Muscle of leg (tissue), 11 donors: ENCODE results near the gene GPS2. TPM values are rescaled to one million over a fixed set of nuclear protein-coding genes. Genes with fewer than 3 reads are reported as not detected.

ENCODE experiments used
- DNase-seq: peaks from one replicate; pipeline ENCODE4 v3.0.0; 2013
- H3K27ac ChIP-seq: one replicate; pipeline ENCODE4 v1.5.1; 2013; ENCODE audit warnings: mild to moderate bottlenecking, low read length, control low read depth
- H3K27me3 ChIP-seq: one replicate; pipeline ENCODE4 v1.6.1; 2013; ENCODE audit warnings: low read length; ENCODE audit not compliant: control insufficient read depth, insufficient read depth
- H3K36me3 ChIP-seq: one replicate; pipeline ENCODE4 v1.6.1; 2013; ENCODE audit warnings: low read length; ENCODE audit not compliant: control insufficient read depth, insufficient read depth
- H3K4me1 ChIP-seq: one replicate; pipeline ENCODE4 v1.6.1; 2013; ENCODE audit warnings: low read length; ENCODE audit not compliant: control insufficient read depth, insufficient read depth
- H3K4me3 ChIP-seq: one replicate; pipeline ENCODE4 v1.5.1; 2013; ENCODE audit warnings: low read length, control low read depth
- H3K9me3 ChIP-seq: replicated peaks from 2 replicates; pipeline ENCODE4 v1.6.1; 2013; ENCODE audit warnings: low read depth, low read length; ENCODE audit not compliant: control insufficient read depth
- WGBS: methylation state at CpG from one replicate; pipeline ENCODE4 v1.1.5; 2013; ENCODE audit warnings: missing lambda C conversion rate; ENCODE audit not compliant: insufficient coverage; 5-methylcytosine and 5-hydroxymethylcytosine counted together
- polyA plus RNA-seq, 8 donors: library from polyadenylated mRNA; unstranded; fragments of 120-200 nt; gene quantifications; one replicate each; pipeline versions ENCODE4 v1.2.1 to v1.2.3, GENCODE V29; 2013; ENCODE audit warnings: inconsistent platforms in 1 of 8, low replicate concordance in 1 of 8; ENCODE audit not compliant: insufficient read length in 8 of 8, insufficient read depth in 1 of 8
- total RNA-seq: library from RNA; stranded (reverse); fragments of 120-200 nt; gene quantifications from one replicate; pipeline ENCODE4 v1.2.4, GENCODE V29; 2013

Gene GPS2
- total and polyA plus RNA-seq, 9 donors: 34.7 to 65.9 (median 59.6) TPM

DNA sequence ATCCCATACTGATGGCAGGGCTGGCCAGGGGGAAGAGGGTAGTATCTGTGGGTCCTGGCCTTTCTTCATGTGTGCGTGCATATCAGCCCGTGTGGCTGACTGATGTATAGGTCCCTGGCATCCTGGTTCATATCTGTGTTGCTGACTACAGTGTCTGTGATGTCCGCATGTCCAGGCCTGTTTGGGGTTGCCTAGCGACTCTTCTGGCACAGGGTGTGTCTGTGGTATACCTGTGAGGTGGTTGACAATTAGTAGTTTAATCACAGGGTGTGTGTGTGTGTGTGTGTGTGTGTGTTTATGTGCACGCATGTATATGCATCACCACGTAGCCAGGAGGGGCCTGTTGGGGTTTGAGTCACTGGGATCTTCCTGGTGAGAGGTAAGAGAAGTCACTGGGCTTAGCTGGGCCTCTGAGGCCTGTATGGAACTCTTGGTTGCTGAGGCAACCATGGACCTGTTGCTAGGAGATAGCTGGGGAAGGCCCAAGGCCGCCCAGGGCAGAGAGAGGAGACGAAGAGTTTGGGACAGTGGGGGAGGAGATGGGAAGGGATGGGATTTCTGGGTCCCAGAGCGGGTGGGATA is 39.2 kb upstream of the GPS2 start:
- DNase-seq: peak; percentile 74
- no peak overlapping the region for H3K4me3 ChIP-seq
- H3K27me3 ChIP-seq: no peaks in the 10 kb centered on the region
- WGBS: 53% methylated on average over 7 of the region's 9 CpGs
- H3K4me1 ChIP-seq: peaks cover 58% of the 10 kb centered on the region
- H3K27ac ChIP-seq: peak overlapping the region; percentile 69
- H3K9me3 ChIP-seq: no peaks in the 10 kb centered on the region
- H3K36me3 ChIP-seq: no peaks in the 10 kb centered on the region

DNA sequence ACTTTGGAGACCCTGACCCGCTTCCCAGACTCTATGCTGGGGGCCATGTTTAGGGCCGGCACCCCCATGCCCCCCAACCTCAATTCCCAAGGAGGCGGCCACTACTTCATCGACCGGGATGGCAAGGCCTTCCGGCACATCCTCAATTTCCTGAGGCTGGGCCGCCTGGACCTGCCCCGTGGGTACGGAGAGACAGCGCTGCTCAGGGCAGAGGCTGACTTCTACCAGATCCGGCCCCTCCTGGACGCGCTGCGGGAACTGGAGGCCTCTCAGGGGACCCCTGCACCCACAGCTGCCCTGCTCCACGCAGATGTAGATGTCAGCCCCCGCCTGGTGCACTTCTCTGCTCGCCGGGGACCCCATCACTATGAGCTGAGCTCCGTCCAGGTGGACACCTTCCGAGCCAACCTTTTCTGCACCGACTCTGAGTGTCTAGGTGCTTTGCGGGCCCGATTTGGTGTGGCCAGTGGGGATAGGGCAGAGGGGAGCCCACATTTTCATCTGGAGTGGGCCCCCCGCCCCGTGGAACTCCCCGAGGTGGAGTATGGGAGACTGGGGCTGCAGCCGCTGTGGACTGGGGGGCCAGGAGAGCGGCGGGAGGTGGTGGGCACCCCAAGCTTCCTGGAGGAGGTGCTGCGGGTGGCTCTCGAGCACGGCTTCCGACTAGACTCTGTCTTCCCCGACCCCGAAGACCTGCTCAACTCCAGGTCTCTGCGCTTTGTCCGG is 37.9 kb upstream of the GPS2 start:
- peak overlapping the region; percentile 81 for H3K4me3 ChIP-seq
- H3K36me3 ChIP-seq: no peaks in the 10 kb centered on the region
- no peaks in the 10 kb centered on the region for H3K9me3 ChIP-seq
- 81% methylated on average over 25 of the region's 37 CpGs for whole genome bisulfite sequencing
- peak overlapping the region; percentile 98 for H3K27ac ChIP-seq
- no peaks in the 10 kb centered on the region for H3K27me3 ChIP-seq
- H3K4me1 ChIP-seq: peaks cover 69% of the 10 kb centered on the region
- peak; percentile 33 for DNase-seq

DNA sequence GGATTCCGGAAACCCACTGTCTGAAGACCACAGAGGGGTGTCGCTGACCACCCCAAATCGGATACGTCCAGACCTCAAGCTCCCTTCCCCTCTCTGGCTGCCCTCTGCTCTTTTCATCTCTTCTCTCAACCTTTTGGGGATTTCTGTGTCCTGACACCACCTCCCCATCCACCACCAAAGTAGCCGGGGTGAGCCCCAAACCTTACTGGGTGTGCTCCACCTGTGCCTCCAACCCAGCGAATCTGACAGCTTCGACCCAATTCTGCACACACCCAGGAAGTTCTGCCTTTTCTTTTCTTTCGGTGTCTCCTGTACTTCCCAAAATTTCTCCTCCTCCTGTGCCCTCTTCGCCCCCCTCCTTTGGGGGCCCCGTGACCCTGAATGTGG is 37.3 kb upstream of the GPS2 start:
- Histone ChIP-seq H3K27ac (peak overlapping the region; percentile 98), H3K4me1 (peaks cover 75% of the 10 kb centered on the region), H3K4me3 (peak overlapping the region; percentile 81), H3K27me3 (no peaks in the 10 kb centered on the region), H3K36me3 (no peaks in the 10 kb centered on the region), H3K9me3 (no peaks in the 10 kb centered on the region)
- 21% methylated on average over 10 of the region's 10 CpGs for WGBS
- DNase-seq: no peak

- Histone ChIP-seq H3K9me3 (no peaks in the 10 kb centered on the region), H3K4me1 (peaks cover 79% of the 10 kb centered on the region), H3K4me3 (peak within 1 kb of the TSS; percentile 81), H3K36me3 (no peaks in the 10 kb centered on the region), H3K27me3 (no peaks in the 10 kb centered on the region), H3K27ac (peak within 1 kb of the TSS; percentile 98)
- peak; percentile 95 for DNase-seq
- WGBS: under 1% methylated on average over 88 of the region's 91 CpGs
Measured at GRCh38 chr17:7351665-7352502, 36.7 kb upstream of the GPS2 start, which contains the start of gene KCTD11. KCTD11 (plus strand) TSS chr17:7352162.

DNA sequence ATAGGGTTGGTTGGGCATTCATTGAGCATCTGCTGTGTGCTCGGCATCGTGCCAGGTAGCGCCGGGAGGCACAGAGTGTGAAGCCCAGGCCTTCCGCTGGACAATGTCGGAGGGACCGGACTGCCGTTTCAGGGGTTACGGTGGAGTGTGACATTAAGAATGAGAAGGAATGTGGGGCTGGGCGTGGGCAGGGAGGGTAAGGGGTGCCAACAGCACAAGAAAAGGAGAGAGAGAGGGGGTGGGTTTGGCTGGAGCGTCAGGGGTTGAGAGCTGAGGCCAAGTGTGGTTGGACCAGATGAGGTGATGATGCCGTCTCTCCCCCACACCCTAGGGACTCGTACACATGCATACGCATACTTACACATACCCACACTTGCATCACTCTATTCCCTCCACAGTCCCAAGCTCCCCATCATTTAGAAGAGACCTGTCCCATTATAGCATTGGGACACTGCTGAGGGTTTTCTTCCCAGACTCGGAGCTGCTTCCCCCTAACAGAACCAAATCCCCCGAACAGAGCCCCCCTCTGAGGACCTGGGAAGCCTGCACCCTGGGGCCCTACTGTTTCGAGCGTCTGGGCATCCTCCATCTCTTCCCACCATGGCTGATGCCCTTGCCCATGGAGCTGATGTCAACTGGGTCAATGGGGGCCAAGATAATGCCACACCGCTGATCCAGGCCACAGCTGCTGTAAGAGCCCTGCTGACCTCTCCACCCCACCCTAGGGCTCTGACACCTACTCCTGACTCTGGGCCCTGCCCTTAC is 33.5 kb upstream of the GPS2 start:
- peak; percentile 45 for DNase-seq
- 59% methylated on average over 16 of the region's 19 CpGs for WGBS
- Histone ChIP-seq H3K36me3 (no peaks in the 10 kb centered on the region), H3K27me3 (peaks cover 4% of the 10 kb centered on the region), H3K4me3 (no peak overlapping the region), H3K9me3 (no peaks in the 10 kb centered on the region), H3K27ac (no peak overlapping the region), H3K4me1 (peaks cover 52% of the 10 kb centered on the region)

DNA sequence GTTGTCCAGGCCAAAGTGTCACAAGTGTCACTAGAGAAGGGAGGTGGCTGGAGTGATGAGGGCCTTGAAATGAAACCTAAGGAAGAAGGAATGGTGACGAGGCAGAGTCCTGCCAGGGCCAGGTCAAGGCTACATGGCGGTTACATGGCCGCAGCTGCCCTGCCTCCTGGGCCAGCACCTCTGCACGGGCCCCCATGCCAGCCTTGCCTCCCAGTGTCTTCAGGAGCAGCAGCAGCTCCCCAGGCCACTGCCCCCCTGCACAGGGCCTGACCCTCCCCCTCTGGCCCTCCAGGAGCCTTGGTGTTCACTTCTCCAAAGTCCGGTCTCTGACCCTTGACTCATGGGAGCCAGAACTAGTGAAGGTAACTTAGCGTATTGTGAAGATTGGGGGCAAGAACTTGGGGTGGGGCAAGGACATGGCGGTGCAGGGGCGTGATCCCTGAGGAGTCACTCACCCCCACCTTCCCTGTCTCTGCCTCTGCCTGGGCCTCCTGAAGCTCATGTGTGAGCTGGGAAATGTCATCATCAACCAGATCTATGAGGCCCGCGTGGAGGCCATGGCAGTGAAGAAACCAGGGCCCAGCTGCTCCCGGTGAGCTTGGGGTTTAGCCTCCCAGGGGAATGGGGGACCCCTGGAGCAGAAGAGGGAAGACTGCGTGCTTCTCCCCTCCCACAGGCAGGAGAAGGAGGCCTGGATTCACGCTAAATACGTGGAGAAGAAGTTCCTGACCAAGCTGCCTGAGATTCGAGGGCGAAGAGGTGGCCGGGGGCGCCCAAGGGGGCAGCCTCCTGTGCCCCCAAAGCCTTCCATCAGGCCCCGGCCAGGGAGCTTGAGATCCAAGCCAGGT is 32.7 kb upstream of the GPS2 start:
- peaks cover 12% of the 10 kb centered on the region for H3K27me3 ChIP-seq
- H3K27ac ChIP-seq: no peak overlapping the region
- H3K4me1 ChIP-seq: peaks cover 44% of the 10 kb centered on the region
- H3K4me3 ChIP-seq: no peak overlapping the region
- H3K9me3 ChIP-seq: no peaks in the 10 kb centered on the region
- H3K36me3 ChIP-seq: no peaks in the 10 kb centered on the region
- 79% methylated on average over 8 of the region's 19 CpGs for WGBS
- peak; percentile 46 for DNase-seq

- Histone ChIP-seq H3K36me3 (no peaks in the 10 kb centered on the region), H3K27ac (no peak overlapping the region), H3K27me3 (peaks cover 12% of the 10 kb centered on the region), H3K4me1 (peaks cover 37% of the 10 kb centered on the region), H3K9me3 (no peaks in the 10 kb centered on the region), H3K4me3 (no peak overlapping the region)
- peak; percentile 28 for DNase-seq
- WGBS: 84% methylated on average over 15 of the region's 18 CpGs
Measured at GRCh38 chr17:7346761-7347614, 31.8 kb upstream of the GPS2 start.

- Histone ChIP-seq H3K4me3 (no peak overlapping the region), H3K27ac (no peak overlapping the region), H3K4me1 (peaks cover 12% of the 10 kb centered on the region), H3K36me3 (no peaks in the 10 kb centered on the region), H3K27me3 (peaks cover 24% of the 10 kb centered on the region), H3K9me3 (no peaks in the 10 kb centered on the region)
- DNase-seq: peak; percentile 4
- WGBS: 73% methylated on average over 15 of the region's 15 CpGs
Measured at GRCh38 chr17:7343250-7343649, 28.1 kb upstream of the GPS2 start.
